PC-9 (cell line): Measurements from ENCODE around the gene JTB. TPM values are rescaled to one million over a fixed set of nuclear protein-coding genes. Genes with fewer than 3 reads are reported as not detected.

ENCODE experiments used
- BruUV-seq: library from RNA; stranded (reverse); fragments of 400-500 nt; replicated peaks from 2 replicates; lab custom pipeline; 2021; lab: Mats Ljungman, UMichigan
- CTCF ChIA-PET: fragments of 300-600 bp; sonication (Branson Sonifier 250); formaldehyde crosslinking; loops from one replicate; lab custom pipeline; 2022; ENCODE audit warnings: antibody characterized with exemption; lab: Charles Lee
- POLR2A ChIA-PET: fragments of 300-600 bp; sonication (Branson Sonifier 250); formaldehyde crosslinking; loops from one replicate; lab custom pipeline; 2022; ENCODE audit warnings: antibody characterized with exemption; ENCODE audit not compliant: unreplicated experiment; lab: Charles Lee
- DNase-seq, 2 experiments: peaks; one replicate each; pipeline versions ENCODE4 v3.0.0 to v3.0.0-alpha.2; 2015 to 2022; ENCODE audit warnings: mixed read lengths in 1 of 2
- H2AFZ ChIP-seq: fragments of 200-600 bp; sonication (generic); 2 replicates; pipeline ENCODE4 v1.8.1; 2017; ENCODE audit warnings: antibody characterized with exemption
- H3F3A ChIP-seq: fragments of 200-600 bp; sonication (generic); 2 replicates; pipeline ENCODE4 v1.8.1; 2017; ENCODE audit warnings: antibody characterized with exemption, mild to moderate bottlenecking, low read depth; ENCODE audit not compliant: insufficient read depth
- H3K27ac ChIP-seq: fragments of 200-600 bp; sonication (generic); 2 replicates; pipeline ENCODE4 v1.6.1; 2016; ENCODE audit warnings: mixed run types
- H3K27me3 ChIP-seq: fragments of 200-600 bp; sonication (generic); 2 replicates; pipeline ENCODE4 v1.6.1; 2016; ENCODE audit warnings: low read depth, mixed run types; ENCODE audit not compliant: insufficient read depth
- H3K36me3 ChIP-seq: fragments of 200-600 bp; sonication (generic); 2 replicates; pipeline ENCODE4 v1.6.1; 2016; ENCODE audit warnings: low read depth, mixed run types
- H3K4me1 ChIP-seq: fragments of 200-600 bp; sonication (generic); replicated peaks from 2 replicates; pipeline ENCODE4 v1.6.1; 2016; ENCODE audit warnings: mixed run types; ENCODE audit not compliant: insufficient read depth
- H3K4me2 ChIP-seq: fragments of 200-600 bp; sonication (generic); 2 replicates; pipeline ENCODE4 v1.6.1; 2017; ENCODE audit warnings: mixed run types
- H3K4me3 ChIP-seq: fragments of 200-600 bp; sonication (generic); 2 replicates; pipeline ENCODE4 v1.6.1; 2016; ENCODE audit warnings: mixed run types
- H3K79me2 ChIP-seq: fragments of 200-600 bp; sonication (generic); 2 replicates; pipeline ENCODE4 v1.6.1; 2017; ENCODE audit warnings: low read depth, mixed run types
- H3K9me2 ChIP-seq: fragments of 200-600 bp; sonication (generic); 2 replicates; pipeline ENCODE4 v1.8.1; 2017; ENCODE audit warnings: mild to moderate bottlenecking; ENCODE audit not compliant: insufficient read depth
- H3K9me3 ChIP-seq: fragments of 200-600 bp; sonication (generic); 2 replicates; pipeline ENCODE4 v1.8.1; 2016; ENCODE audit warnings: low read depth; ENCODE audit not compliant: insufficient read depth
- H4K20me1 ChIP-seq: fragments of 200-600 bp; sonication (generic); 2 replicates; pipeline ENCODE4 v1.8.1; 2017; ENCODE audit not compliant: insufficient read depth
- EZH2 ChIP-seq: fragments of 200-600 bp; sonication (generic); IDR thresholded peaks from 2 replicates; pipeline ENCODE4 v1.8.0; 2017; ENCODE audit warnings: antibody characterized with exemption, low read depth
- intact Hi-C: fragments of 100-400 bp; cut with micrococcal nuclease; formaldehyde crosslinking; loops from one replicate; pipeline ENCODE4 v1.10.0; 2022; ENCODE audit not compliant: unreplicated experiment
- total RNA-seq: library from RNA; stranded (reverse); gene quantifications from 2 replicates; pipeline ENCODE4 v1.2.3, GENCODE V29; 2021
- TF ChIP-seq, protein P1 (sequence below): fragments of 200-600 bp; sonication (generic); conservative IDR thresholded peaks from 2 replicates; pipeline ENCODE4 v1.6.1; 2017; ENCODE audit warnings: mixed run types, antibody characterized with exemption, mild to moderate bottlenecking, moderate library complexity

The JTB gene
- total RNA-seq, 1 experiment from 2014 or later = 106 TPM

DNA sequence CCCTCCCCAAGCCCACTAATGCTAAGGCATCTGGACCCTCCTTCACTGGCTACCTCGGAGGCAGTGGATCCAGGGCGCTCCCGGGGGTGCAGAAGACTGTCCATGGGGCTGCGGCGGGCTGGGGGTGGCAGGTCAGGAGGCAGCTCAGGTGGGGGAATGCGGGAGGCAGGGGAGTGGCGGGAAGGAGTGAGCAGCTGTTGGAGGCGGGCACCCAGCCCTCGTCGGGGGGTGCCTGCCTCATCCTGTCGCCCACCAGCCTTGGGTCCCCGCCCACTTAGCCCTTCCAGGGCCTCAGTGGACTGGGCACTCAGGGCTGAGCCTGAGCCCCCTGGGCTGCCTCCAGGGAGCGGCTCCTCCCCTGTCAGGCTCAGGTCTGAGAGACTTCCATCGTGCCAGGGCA, 44.0 kb downstream of the JTB start:
- Histone ChIP-seq H3K4me2 (no peak overlapping the region), H3K36me3 (no peaks in the 10 kb centered on the region), H4K20me1 (no peaks in the 10 kb centered on the region), H3K79me2 (no peaks in the 10 kb centered on the region), H3F3A (0 out of 2 replicates have a peak, but pooled peaks cover 2% of the 10 kb centered on the region), H3K4me1 (no peaks in the 10 kb centered on the region), H3K27ac (no peak overlapping the region), H3K4me3 (no peak overlapping the region), H3K9me2 (no peaks in the 10 kb centered on the region), H2AFZ (no peak overlapping the region), H3K9me3 (no peaks in the 10 kb centered on the region), H3K27me3 (no peaks in the 10 kb centered on the region)
- ChIA-PET CTCF (no interaction called here), POLR2A (no interaction called here)
- intact Hi-C loops = no loop called here
- TF ChIP-seq EZH2 = no peak
- TF ChIP-seq, protein P1, sequence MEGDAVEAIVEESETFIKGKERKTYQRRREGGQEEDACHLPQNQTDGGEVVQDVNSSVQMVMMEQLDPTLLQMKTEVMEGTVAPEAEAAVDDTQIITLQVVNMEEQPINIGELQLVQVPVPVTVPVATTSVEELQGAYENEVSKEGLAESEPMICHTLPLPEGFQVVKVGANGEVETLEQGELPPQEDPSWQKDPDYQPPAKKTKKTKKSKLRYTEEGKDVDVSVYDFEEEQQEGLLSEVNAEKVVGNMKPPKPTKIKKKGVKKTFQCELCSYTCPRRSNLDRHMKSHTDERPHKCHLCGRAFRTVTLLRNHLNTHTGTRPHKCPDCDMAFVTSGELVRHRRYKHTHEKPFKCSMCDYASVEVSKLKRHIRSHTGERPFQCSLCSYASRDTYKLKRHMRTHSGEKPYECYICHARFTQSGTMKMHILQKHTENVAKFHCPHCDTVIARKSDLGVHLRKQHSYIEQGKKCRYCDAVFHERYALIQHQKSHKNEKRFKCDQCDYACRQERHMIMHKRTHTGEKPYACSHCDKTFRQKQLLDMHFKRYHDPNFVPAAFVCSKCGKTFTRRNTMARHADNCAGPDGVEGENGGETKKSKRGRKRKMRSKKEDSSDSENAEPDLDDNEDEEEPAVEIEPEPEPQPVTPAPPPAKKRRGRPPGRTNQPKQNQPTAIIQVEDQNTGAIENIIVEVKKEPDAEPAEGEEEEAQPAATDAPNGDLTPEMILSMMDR = no peak
- BruUV-seq = no TSS peak
- DNase-seq = no peak

DNA sequence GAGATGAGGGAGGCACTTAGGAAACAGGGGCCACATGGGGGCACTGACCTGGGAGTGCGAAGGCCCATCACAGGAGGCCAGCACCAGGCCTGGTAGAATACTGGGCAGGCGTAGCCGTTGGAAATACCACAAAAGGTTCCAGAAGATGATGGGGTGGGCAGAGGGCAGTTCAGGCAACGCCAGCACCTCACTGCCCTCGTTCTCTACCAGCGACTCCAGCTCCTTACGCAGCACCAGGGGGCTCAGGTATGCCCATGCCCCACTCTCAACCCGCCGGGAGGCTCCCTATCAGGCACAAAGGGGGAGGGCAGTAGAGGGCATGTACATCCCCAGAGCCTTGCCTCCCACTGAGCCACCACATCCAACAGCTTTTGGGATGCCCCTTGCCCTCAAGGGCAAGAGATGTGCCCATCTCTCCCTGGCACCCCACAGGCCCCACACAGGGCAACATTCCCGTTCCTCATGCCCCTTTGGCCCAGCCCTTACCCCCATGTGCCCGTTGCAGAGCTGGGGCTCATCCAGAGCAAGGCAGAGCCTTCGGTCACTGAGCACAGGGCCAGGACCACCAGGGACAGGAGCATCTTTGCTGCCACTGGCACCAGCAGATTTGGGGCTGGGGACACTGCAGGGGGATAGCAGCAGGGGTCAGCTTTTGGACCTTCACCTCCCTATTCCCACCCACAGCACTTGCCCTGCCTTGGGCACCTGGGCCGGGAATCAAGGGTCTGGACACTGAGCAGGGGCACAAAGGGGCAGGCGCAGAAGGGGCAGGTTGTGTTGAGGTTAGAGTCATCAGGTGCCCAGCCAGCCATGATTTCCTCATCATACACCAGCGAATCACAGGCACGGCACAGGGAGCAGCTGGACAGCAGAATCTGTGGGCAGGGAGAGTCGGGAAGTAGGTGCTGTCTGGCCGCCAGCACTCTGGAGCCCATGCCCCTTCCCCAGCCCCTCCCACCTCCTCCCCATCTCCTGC, 45.0 kb downstream of the JTB start:
- Histone ChIP-seq H3K79me2 (no peaks in the 10 kb centered on the region), H3K36me3 (no peaks in the 10 kb centered on the region), H3K4me2 (no peak overlapping the region), H3K9me3 (no peaks in the 10 kb centered on the region), H3K9me2 (no peaks in the 10 kb centered on the region), H2AFZ (no peak overlapping the region), H3K27ac (no peak overlapping the region), H3K4me3 (no peak overlapping the region), H3K4me1 (no peaks in the 10 kb centered on the region), H3K27me3 (no peaks in the 10 kb centered on the region), H4K20me1 (no peaks in the 10 kb centered on the region), H3F3A (0 out of 2 replicates have a peak, but pooled peaks cover 2% of the 10 kb centered on the region)
- CTCF ChIA-PET = interaction anchor here (0.5 to 0.7 kb wide), 2 partner anchors 8 to 362 kb away, joined by 6 to 12 read pairs; no protein-coding TSS in a partner anchor
- TF ChIP-seq EZH2 = no peak
- TF ChIP-seq, protein P1 = no peak
- POLR2A ChIA-PET = no interaction called here
- no TSS peak for BruUV-seq
- intact Hi-C loops = no loop called here
- DNase-seq = no peak

DNA sequence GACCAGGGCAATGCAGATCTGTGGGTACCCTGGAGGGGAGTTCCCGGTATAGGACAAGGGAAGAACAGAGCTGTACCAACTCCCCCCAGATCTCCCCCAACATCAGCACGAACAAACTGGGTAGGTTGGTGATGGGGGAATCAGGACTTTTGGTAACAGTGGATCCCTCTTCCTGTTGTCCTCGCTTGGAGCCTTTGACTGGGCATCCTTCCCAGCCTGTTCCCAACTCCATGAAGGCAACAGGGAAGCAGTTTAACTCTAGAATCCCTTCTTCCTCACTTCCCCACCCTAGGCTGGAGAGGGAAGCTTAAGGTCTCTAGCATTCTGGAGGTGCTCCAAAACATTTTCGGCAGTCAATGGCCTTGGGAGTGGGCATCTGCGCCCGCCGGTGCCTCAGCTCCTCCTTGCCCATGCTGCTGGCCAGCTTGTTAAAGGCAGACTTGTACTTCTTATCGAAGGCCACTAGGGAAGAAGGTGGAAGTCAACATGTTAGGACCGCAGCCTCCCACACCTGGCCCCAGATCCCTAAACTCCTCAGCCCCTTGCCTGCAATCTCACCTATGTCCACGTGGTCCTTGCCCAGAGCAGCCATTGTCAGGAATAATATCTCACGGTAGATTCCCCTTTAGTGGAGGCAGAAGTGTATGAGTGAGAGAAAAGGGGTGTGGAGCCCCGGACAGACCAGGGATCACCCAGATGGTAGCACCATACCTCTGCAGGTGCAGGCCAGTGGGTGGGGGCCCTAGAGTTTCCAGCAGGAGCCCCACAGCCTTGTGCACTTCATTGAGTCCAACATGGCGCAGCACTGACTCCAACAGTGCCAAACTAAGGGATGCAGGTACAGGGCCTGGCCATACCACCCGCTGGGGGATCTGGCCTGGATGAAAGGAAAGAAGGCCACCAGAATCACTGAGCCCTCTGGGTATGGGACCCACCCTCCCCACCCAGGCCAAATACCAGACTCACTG, 47.2 kb downstream of the JTB start:
- no peaks in the 10 kb centered on the region for H3K27me3 ChIP-seq
- TF ChIP-seq EZH2 = no peak
- TF ChIP-seq, protein P1 = no peak
- H3K9me2 ChIP-seq = no peaks in the 10 kb centered on the region
- CTCF ChIA-PET = interaction anchor here (0.5 to 0.7 kb wide), 2 partner anchors 85 to 154 kb away, joined by 3 to 4 read pairs; no protein-coding TSS in a partner anchor
- no TSS peak for BruUV-seq
- POLR2A ChIA-PET = interaction anchor here (0.6 kb wide), 1 partner anchor 177 kb away, joined by 14 read pairs; no protein-coding TSS in a partner anchor
- H3K4me1 ChIP-seq = no peaks in the 10 kb centered on the region
- DNase-seq = no peak
- no peaks in the 10 kb centered on the region for H4K20me1 ChIP-seq
- no peaks in the 10 kb centered on the region for H3K9me3 ChIP-seq
- no peak overlapping the region for H2AFZ ChIP-seq
- no peaks in the 10 kb centered on the region for H3K79me2 ChIP-seq
- no peak overlapping the region for H3K4me3 ChIP-seq
- H3F3A ChIP-seq = 0 out of 2 replicates have a peak, but pooled peaks cover 2% of the 10 kb centered on the region
- H3K4me2 ChIP-seq = no peak overlapping the region
- intact Hi-C loops = loop anchor here (10.0 kb wide), 1 partner anchor 125 kb away; no protein-coding TSS in a partner anchor
- H3K36me3 ChIP-seq = no peaks in the 10 kb centered on the region
- H3K27ac ChIP-seq = no peak overlapping the region
